ENCODE results near the gene PLCB1. TPM values are rescaled to one million over a fixed set of nuclear protein-coding genes. Genes with fewer than 3 reads are reported as not detected.

PLCB1 gene
- total and polyA plus RNA-seq, 2 experiments from 2014 or later = 6.7 to 20.5 TPM

DNA sequence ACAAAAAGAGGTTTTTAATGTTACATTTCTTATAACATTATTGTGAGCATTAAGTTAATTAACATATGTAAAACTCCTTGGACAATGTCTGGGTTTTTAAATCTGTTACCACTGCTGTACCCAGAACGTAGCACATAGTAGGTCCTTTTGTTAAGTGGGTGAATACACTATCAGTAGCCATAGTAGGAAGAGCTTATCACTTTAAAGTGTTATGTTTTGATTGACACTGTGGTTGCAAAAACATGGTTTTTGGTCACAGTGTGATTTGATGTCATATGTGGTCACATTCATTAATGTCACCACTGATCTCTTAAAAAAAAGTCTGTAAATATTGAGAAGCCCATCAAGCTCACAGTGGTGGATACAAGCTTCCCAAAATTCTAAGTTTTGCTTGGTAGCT is 160.7 kb downstream of the PLCB1 start:
- Histone ChIP-seq H3K9me2 (replicated peaks; ENCODE audit: insufficient read depth) (no peaks in the 10 kb centered on the region), H3K27me3 (no peaks in the 10 kb centered on the region), H3K9me3 (ENCODE audit: low read depth) (no peaks in the 10 kb centered on the region), H3K4me1 (ENCODE audit: insufficient read depth) (no peaks in the 10 kb centered on the region), H3K36me3 (replicated peaks; ENCODE audit: insufficient read depth, low read depth) (no peaks in the 10 kb centered on the region), H3K4me3 (no peak overlapping the region), H3K4me2 (no peak overlapping the region), H3K27ac (no peak overlapping the region), H4K20me1 (ENCODE audit: insufficient read depth, poor library complexity, severe bottlenecking) (no peaks in the 10 kb centered on the region), H2AFZ (no peak overlapping the region), H3K79me2 (no peaks in the 10 kb centered on the region)
- no peak for TF ChIP-seq EZH2 (IDR thresholded peaks at IDR 0.05; ENCODE audit: borderline replicate concordance)
- TF ChIP-seq, protein P1, sequence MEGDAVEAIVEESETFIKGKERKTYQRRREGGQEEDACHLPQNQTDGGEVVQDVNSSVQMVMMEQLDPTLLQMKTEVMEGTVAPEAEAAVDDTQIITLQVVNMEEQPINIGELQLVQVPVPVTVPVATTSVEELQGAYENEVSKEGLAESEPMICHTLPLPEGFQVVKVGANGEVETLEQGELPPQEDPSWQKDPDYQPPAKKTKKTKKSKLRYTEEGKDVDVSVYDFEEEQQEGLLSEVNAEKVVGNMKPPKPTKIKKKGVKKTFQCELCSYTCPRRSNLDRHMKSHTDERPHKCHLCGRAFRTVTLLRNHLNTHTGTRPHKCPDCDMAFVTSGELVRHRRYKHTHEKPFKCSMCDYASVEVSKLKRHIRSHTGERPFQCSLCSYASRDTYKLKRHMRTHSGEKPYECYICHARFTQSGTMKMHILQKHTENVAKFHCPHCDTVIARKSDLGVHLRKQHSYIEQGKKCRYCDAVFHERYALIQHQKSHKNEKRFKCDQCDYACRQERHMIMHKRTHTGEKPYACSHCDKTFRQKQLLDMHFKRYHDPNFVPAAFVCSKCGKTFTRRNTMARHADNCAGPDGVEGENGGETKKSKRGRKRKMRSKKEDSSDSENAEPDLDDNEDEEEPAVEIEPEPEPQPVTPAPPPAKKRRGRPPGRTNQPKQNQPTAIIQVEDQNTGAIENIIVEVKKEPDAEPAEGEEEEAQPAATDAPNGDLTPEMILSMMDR (IDR thresholded peaks at IDR 0.05; ENCODE audit: poor library complexity) = no peak
- TF ChIP-seq EZH2phosphoT487 (IDR thresholded peaks at IDR 0.05; ENCODE audit: low read depth, severe bottlenecking, unreplicated experiment) = no peak
- 97% methylated on average over 1 of the region's 1 CpG for WGBS (ENCODE audit: low lambda C conversion rate, missing lambda C conversion rate)
- no peak for DNase-seq (ENCODE audit: low spot score)

DNA sequence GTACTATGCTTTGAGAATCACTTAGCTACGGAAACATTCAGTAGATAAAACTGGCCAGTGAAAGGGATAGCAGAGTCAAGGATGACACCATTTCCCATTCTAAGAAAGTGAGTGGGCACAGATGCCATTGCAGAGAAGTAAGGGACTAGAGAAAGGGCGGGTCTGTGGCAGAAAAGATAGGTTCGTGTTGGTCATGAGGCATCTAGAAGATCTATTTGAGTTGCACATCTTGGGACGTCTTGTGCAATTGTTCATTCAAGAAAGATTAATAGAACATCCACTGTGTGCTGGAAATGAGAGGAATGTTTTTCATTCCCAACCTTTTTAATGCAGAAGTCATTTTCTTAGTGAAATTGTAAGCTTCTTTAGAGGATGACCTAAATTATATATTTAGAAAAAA is 161.7 kb downstream of the PLCB1 start:
- 86% methylated on average over 4 of the region's 4 CpGs for WGBS (ENCODE audit: low lambda C conversion rate, missing lambda C conversion rate)
- no peaks in the 10 kb centered on the region for H3K36me3 ChIP-seq (replicated peaks; ENCODE audit: insufficient read depth, low read depth)
- H3K79me2 ChIP-seq = no peaks in the 10 kb centered on the region
- H3K9me2 ChIP-seq (replicated peaks; ENCODE audit: insufficient read depth) = no peaks in the 10 kb centered on the region
- no peaks in the 10 kb centered on the region for H4K20me1 ChIP-seq (ENCODE audit: insufficient read depth, poor library complexity, severe bottlenecking)
- H3K27me3 ChIP-seq = no peaks in the 10 kb centered on the region
- H3K27ac ChIP-seq = no peak overlapping the region
- no peak overlapping the region for H3K4me3 ChIP-seq
- H2AFZ ChIP-seq = no peak overlapping the region
- H3K4me1 ChIP-seq (ENCODE audit: insufficient read depth) = no peaks in the 10 kb centered on the region
- DNase-seq (ENCODE audit: low spot score) = no peak
- H3K4me2 ChIP-seq = no peak overlapping the region
- TF ChIP-seq EZH2 (IDR thresholded peaks at IDR 0.05; ENCODE audit: borderline replicate concordance) = no peak
- no peak for TF ChIP-seq EZH2phosphoT487 (IDR thresholded peaks at IDR 0.05; ENCODE audit: low read depth, severe bottlenecking, unreplicated experiment)
- TF ChIP-seq, protein P1 (IDR thresholded peaks at IDR 0.05; ENCODE audit: poor library complexity) = no peak
- no peaks in the 10 kb centered on the region for H3K9me3 ChIP-seq (ENCODE audit: low read depth)

DNA sequence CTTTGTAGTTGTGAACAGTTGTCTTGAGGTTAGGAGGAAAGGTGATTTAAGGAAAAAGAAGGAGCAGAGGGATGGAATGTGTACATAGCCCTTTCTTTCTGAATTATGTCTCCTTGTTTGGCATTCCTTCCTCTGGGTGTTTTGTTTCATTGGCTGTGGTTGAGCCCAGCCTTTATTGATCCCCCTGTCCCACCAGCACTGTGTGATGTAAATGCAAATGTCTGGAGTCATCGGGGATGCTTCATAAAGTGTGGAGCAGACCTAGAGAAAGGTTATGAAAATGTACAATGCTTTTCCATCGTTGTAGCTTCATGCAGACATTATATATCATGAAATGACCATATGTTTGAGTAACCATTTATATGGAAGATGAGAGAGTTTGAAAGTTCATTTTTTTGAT is 164.5 kb downstream of the PLCB1 start:
- Histone ChIP-seq H3K4me1 (ENCODE audit: insufficient read depth) (no peaks in the 10 kb centered on the region), H3K4me2 (no peak overlapping the region), H3K79me2 (no peaks in the 10 kb centered on the region), H3K36me3 (replicated peaks; ENCODE audit: insufficient read depth, low read depth) (no peaks in the 10 kb centered on the region), H4K20me1 (ENCODE audit: insufficient read depth, poor library complexity, severe bottlenecking) (no peaks in the 10 kb centered on the region), H3K9me3 (ENCODE audit: low read depth) (no peaks in the 10 kb centered on the region), H2AFZ (no peak overlapping the region), H3K27me3 (no peaks in the 10 kb centered on the region), H3K4me3 (no peak overlapping the region), H3K27ac (no peak overlapping the region), H3K9me2 (replicated peaks; ENCODE audit: insufficient read depth) (no peaks in the 10 kb centered on the region)
- 85% methylated on average over 2 of the region's 2 CpGs for WGBS (ENCODE audit: low lambda C conversion rate, missing lambda C conversion rate)
- TF ChIP-seq, protein P1 (IDR thresholded peaks at IDR 0.05; ENCODE audit: poor library complexity) = no peak
- TF ChIP-seq EZH2 (IDR thresholded peaks at IDR 0.05; ENCODE audit: borderline replicate concordance) (no peak), EZH2phosphoT487 (IDR thresholded peaks at IDR 0.05; ENCODE audit: low read depth, severe bottlenecking, unreplicated experiment) (no peak)
- no peak for DNase-seq (ENCODE audit: low spot score)

Measured in hepatocyte (in vitro differentiated cells).